ENCODE data around the gene ZGPAT. TPM values are rescaled to one million over a fixed set of nuclear protein-coding genes. Genes with fewer than 3 reads are reported as not detected.
A peak's percentile ranks its signal among the peaks of the same experiment; 100 is the strongest.

The ZGPAT gene
- total RNA-seq, 2 donors from 2014 or later = 28.8 to 29.5 TPM

DNA sequence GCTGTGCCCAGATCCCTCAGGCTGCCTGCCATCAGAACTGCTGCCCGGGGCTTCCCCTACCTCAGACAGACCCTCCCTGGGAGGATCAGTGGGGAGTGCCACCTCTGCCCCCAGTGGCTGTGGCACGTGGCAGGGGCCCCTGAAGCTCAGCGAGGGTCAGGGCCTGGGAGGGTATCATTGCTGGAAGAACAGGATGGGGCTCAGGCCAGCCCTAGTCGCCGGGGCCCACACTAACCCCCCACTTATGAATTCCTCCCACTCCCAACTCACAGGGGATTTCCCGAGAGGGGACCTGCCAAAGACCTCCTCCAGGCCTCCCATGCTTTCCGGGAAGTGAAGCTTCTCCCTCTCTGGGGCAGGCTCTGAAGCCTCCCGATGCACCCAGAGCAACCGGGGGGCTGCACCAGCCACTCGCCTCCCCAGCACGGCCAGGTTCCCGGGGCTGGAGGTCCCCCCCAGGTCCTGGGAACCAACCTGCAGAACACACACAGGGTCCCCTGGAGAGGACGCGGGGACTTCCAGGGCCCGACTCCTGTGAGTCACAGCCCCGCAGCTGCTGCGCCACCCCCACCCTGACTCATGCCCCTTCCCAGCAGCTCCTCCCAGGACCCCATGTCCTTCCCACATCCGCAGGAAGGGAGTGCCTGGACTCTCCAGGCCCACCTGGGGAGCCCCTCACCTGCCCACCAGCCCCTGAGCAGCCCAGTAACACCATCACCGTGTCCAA is 8.9 kb upstream of the ZGPAT start:
- DNase-seq = peak; percentile 71
- H3K27ac ChIP-seq (ENCODE audit: low read depth, low read length) = peak overlapping the region; percentile 38

DNA sequence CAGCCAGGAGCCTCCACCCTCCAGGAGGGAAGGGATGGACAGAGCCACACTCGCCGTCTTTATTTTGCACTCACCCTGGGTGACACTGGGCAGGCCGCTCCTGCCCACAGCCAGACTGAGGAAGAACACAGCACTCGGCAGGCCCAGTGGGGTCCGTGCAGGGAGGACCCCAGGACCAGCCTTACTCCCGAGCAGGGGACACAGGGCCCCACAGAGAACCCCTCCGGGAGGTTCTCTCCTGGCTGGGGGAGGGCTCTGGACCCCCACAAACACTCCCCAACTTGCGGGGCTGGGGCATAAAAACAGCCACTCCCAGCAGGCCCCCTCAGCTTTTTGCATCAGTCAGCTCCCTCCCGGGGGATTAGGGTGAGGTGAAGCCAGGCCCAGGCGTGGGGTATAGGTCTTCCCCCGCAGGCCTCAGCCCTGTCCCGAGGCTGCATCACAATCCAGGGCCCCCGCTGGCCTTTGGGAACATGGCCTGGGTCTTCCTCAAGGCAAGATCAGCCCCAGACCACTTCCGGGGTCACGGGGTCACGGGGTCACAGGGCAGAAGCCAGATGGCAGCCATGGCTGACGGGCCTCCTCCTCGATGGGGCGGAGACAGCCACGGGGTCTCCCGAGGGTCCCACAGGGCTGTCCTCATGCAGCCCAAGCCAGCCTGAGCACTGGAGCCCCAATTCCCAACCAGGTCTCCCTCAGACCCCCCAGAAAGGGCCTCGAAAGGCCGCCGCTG is 8.2 kb upstream of the ZGPAT start:
- Histone ChIP-seq H3K4me3 (ENCODE audit: low read length) (no peak overlapping the region), H3K36me3 (ENCODE audit: control insufficient read depth, insufficient read depth, low read length) (peaks cover 4% of the 10 kb centered on the region), H3K9ac (ENCODE audit: extremely low read depth, low read length, poor library complexity, severe bottlenecking) (no peak overlapping the region), H3K27ac (ENCODE audit: low read depth, low read length) (peak overlapping the region; percentile 22), H3K4me1 (ENCODE audit: control insufficient read depth, insufficient read depth, low read length) (no peaks in the 10 kb centered on the region), H3K27me3 (ENCODE audit: control insufficient read depth, insufficient read depth, low read length, poor library complexity, severe bottlenecking) (no peaks in the 10 kb centered on the region), H3K9me3 (ENCODE audit: control insufficient read depth, low read length) (no peaks in the 10 kb centered on the region)
- H3K27ac Mint-ChIP-seq = no peak overlapping the region
- TF ChIP-seq, protein P1, sequence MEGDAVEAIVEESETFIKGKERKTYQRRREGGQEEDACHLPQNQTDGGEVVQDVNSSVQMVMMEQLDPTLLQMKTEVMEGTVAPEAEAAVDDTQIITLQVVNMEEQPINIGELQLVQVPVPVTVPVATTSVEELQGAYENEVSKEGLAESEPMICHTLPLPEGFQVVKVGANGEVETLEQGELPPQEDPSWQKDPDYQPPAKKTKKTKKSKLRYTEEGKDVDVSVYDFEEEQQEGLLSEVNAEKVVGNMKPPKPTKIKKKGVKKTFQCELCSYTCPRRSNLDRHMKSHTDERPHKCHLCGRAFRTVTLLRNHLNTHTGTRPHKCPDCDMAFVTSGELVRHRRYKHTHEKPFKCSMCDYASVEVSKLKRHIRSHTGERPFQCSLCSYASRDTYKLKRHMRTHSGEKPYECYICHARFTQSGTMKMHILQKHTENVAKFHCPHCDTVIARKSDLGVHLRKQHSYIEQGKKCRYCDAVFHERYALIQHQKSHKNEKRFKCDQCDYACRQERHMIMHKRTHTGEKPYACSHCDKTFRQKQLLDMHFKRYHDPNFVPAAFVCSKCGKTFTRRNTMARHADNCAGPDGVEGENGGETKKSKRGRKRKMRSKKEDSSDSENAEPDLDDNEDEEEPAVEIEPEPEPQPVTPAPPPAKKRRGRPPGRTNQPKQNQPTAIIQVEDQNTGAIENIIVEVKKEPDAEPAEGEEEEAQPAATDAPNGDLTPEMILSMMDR (conservative IDR thresholded peaks at IDR 0.05) = no peak
- peaks cover 5% of the 10 kb centered on the region for H3K36me3 Mint-ChIP-seq (ENCODE audit: low read depth)
- H3K4me3 Mint-ChIP-seq = no peak overlapping the region
- WGBS, 2 experiments (ENCODE audit: insufficient coverage in 1 of 2, insufficient read length in 1 of 2) = 89% methylated on average over 19 to 24 of the region's 24 CpGs
- DNase-seq = peak; percentile 50
- H3K4me1 Mint-ChIP-seq = no peaks in the 10 kb centered on the region
- H3K9me3 Mint-ChIP-seq = no peaks in the 10 kb centered on the region
- no peaks in the 10 kb centered on the region for H3K27me3 Mint-ChIP-seq (ENCODE audit: insufficient read depth)

More for the DNA sequence above, 8.9 kb upstream of the ZGPAT start:
- no peak overlapping the region for H3K9ac ChIP-seq (ENCODE audit: extremely low read depth, low read length, poor library complexity, severe bottlenecking)
- H3K36me3 ChIP-seq (ENCODE audit: control insufficient read depth, insufficient read depth, low read length) = no peaks in the 10 kb centered on the region
- H3K27me3 ChIP-seq (ENCODE audit: control insufficient read depth, insufficient read depth, low read length, poor library complexity, severe bottlenecking) = no peaks in the 10 kb centered on the region
- Mint-ChIP-seq H3K4me1 (no peaks in the 10 kb centered on the region), H3K9me3 (no peaks in the 10 kb centered on the region), H3K27me3 (ENCODE audit: insufficient read depth) (no peaks in the 10 kb centered on the region), H3K36me3 (ENCODE audit: low read depth) (peaks cover 3% of the 10 kb centered on the region), H3K4me3 (no peak overlapping the region), H3K27ac (no peak overlapping the region)
- H3K4me1 ChIP-seq (ENCODE audit: control insufficient read depth, insufficient read depth, low read length) = no peaks in the 10 kb centered on the region
- no peak overlapping the region for H3K4me3 ChIP-seq (ENCODE audit: low read length)
- no peaks in the 10 kb centered on the region for H3K9me3 ChIP-seq (ENCODE audit: control insufficient read depth, low read length)
- TF ChIP-seq, protein P1 (conservative IDR thresholded peaks at IDR 0.05) = no peak
- WGBS, 2 experiments (ENCODE audit: insufficient coverage in 1 of 2, insufficient read length in 1 of 2) = 73 to 86% methylated on average over 7 to 19 of the region's 19 CpGs

DNA sequence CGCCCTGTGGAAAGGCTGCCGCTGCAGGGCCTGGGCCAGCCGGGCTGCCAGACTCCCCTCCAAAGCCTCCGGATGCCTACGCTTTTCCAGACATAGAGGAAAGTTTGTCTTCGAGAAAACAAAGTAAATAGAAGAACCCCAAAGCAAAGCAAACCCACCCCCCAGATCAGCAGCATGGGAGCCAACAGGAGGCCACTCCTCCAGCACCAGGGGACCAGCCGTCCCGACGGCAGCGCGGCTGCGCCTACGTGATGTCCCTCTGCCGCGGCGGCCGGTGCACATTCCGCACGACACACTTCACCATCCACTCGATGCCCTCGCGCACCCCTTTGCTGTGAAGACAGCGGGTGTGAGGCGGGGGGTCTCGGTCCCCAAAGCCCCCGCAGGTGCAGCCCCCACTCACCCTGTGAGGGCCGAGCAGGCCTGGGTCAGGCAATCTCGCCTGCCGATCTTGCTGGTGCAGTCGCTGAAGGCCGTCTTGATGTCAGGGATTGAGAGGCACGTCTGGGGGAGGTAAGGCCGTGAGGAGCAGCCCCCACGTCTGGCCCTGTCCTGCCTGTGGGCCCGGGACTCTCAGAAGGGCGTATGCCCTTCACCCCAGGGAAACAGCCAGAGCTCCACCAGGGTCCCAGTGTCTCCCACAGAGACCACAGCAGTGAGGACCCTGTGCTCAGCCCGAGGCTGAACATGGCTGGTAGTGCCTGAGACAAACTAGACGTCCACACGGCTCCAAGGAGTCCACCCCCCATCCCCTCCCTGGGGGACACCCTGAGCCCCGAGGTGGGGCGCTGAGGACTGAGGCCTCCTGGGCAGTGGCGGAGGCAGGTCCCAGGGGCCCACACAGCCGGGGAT is 7.4 kb upstream of the ZGPAT start:
- Mint-ChIP-seq H3K27me3 (ENCODE audit: insufficient read depth) (no peaks in the 10 kb centered on the region), H3K36me3 (ENCODE audit: low read depth) (peaks cover 11% of the 10 kb centered on the region), H3K27ac (no peak overlapping the region), H3K9me3 (no peaks in the 10 kb centered on the region), H3K4me1 (no peaks in the 10 kb centered on the region), H3K4me3 (no peak overlapping the region)
- no peak for DNase-seq
- 93 to 98% methylated on average over 21 to 42 of the region's 43 CpGs for WGBS, 2 experiments (ENCODE audit: insufficient coverage in 1 of 2, insufficient read length in 1 of 2)
- Histone ChIP-seq H3K36me3 (ENCODE audit: control insufficient read depth, insufficient read depth, low read length) (peaks cover 12% of the 10 kb centered on the region), H3K4me3 (ENCODE audit: low read length) (no peak overlapping the region), H3K27ac (ENCODE audit: low read depth, low read length) (no peak overlapping the region), H3K9me3 (ENCODE audit: control insufficient read depth, low read length) (no peaks in the 10 kb centered on the region), H3K4me1 (ENCODE audit: control insufficient read depth, insufficient read depth, low read length) (no peaks in the 10 kb centered on the region), H3K9ac (ENCODE audit: extremely low read depth, low read length, poor library complexity, severe bottlenecking) (no peak overlapping the region), H3K27me3 (ENCODE audit: control insufficient read depth, insufficient read depth, low read length, poor library complexity, severe bottlenecking) (no peaks in the 10 kb centered on the region)
- TF ChIP-seq, protein P1 (conservative IDR thresholded peaks at IDR 0.05) = no peak
